Mucosa of stomach (tissue), 1 donor: ENCODE results near the gene IL4R.

Source experiments
- H3K27me3 ChIP-seq: one replicate; pipeline ENCODE4 v1.7.0; 2013; ENCODE audit warnings: mild to moderate bottlenecking, low read length; ENCODE audit not compliant: control insufficient read depth, insufficient read depth
- H3K36me3 ChIP-seq: one replicate; pipeline ENCODE4 v1.7.0; 2013; ENCODE audit warnings: low read length; ENCODE audit not compliant: control insufficient read depth, insufficient read depth
- H3K4me1 ChIP-seq: one replicate; pipeline ENCODE4 v1.7.0; 2013; ENCODE audit warnings: mild to moderate bottlenecking, low read length; ENCODE audit not compliant: control insufficient read depth, insufficient read depth
- H3K4me3 ChIP-seq: one replicate; pipeline ENCODE4 v1.7.0; 2013; ENCODE audit warnings: low read length
- H3K9ac ChIP-seq: one replicate; pipeline ENCODE4 v1.7.0; 2013; ENCODE audit warnings: mild to moderate bottlenecking, low read length, moderate library complexity
- H3K9me3 ChIP-seq: one replicate; pipeline ENCODE4 v1.7.0; 2013; ENCODE audit warnings: mild to moderate bottlenecking, low read length, moderate library complexity; ENCODE audit not compliant: control insufficient read depth
- donor health status: Pancreatic carcinoma.

The IL4R gene

GRCh38 chr16:27311448-27311830 lies 2.3 kb upstream of the IL4R start:
- Histone ChIP-seq H3K4me1 (peaks cover 23% of the 10 kb centered on the region), H3K9me3 (no peaks in the 10 kb centered on the region), H3K27me3 (no peaks in the 10 kb centered on the region), H3K9ac (no peak overlapping the region), H3K36me3 (no peaks in the 10 kb centered on the region), H3K4me3 (no peak overlapping the region)

GRCh38 chr16:27311897-27312303 lies 1.9 kb upstream of the IL4R start:
- H3K4me1 ChIP-seq: peaks cover 25% of the 10 kb centered on the region
- H3K36me3 ChIP-seq: no peaks in the 10 kb centered on the region
- no peak overlapping the region for H3K9ac ChIP-seq
- H3K4me3 ChIP-seq: no peak overlapping the region
- no peaks in the 10 kb centered on the region for H3K27me3 ChIP-seq
- H3K9me3 ChIP-seq: no peaks in the 10 kb centered on the region

GRCh38 chr16:27312580-27313421 lies 973 bp upstream of the IL4R start:
- Histone ChIP-seq H3K27me3 (no peaks in the 10 kb centered on the region), H3K9me3 (no peaks in the 10 kb centered on the region), H3K4me3 (peak overlapping the region; percentile 40), H3K36me3 (no peaks in the 10 kb centered on the region), H3K9ac (peak overlapping the region; percentile 91), H3K4me1 (peaks cover 34% of the 10 kb centered on the region)

- H3K4me1 ChIP-seq: peaks cover 46% of the 10 kb centered on the region
- H3K4me3 ChIP-seq: peak overlapping the region; percentile 82
- no peaks in the 10 kb centered on the region for H3K27me3 ChIP-seq
Measured at GRCh38 chr16:27314161-27314723, 468 bp downstream of the IL4R start.

GRCh38 chr16:27314986-27315332 lies 1.2 kb downstream of the IL4R start:
- Histone ChIP-seq H3K27me3 (no peaks in the 10 kb centered on the region), H3K4me3 (peak overlapping the region; percentile 52), H3K36me3 (no peaks in the 10 kb centered on the region), H3K9ac (peak overlapping the region; percentile 91), H3K4me1 (peaks cover 50% of the 10 kb centered on the region), H3K9me3 (no peaks in the 10 kb centered on the region)

More at GRCh38 chr16:27314161-27314723, 468 bp downstream of the IL4R start:
- H3K36me3 ChIP-seq: no peaks in the 10 kb centered on the region
- no peaks in the 10 kb centered on the region for H3K9me3 ChIP-seq
- peak overlapping the region; percentile 91 for H3K9ac ChIP-seq

- Histone ChIP-seq H3K9me3 (no peaks in the 10 kb centered on the region), H3K36me3 (no peaks in the 10 kb centered on the region), H3K9ac (peak overlapping the region; percentile 91), H3K27me3 (no peaks in the 10 kb centered on the region), H3K4me1 (peaks cover 52% of the 10 kb centered on the region), H3K4me3 (peak overlapping the region; percentile 52)
Measured at GRCh38 chr16:27315333-27316037, 1.7 kb downstream of the IL4R start.

- H3K9ac ChIP-seq: no peak overlapping the region
- no peaks in the 10 kb centered on the region for H3K36me3 ChIP-seq
- no peaks in the 10 kb centered on the region for H3K9me3 ChIP-seq
- no peak overlapping the region for H3K4me3 ChIP-seq
- peaks cover 59% of the 10 kb centered on the region for H3K4me1 ChIP-seq
- H3K27me3 ChIP-seq: no peaks in the 10 kb centered on the region
Measured at GRCh38 chr16:27316038-27316680, 2.4 kb downstream of the IL4R start.

- H3K4me1 ChIP-seq: peaks cover 70% of the 10 kb centered on the region
- H3K4me3 ChIP-seq: no peak overlapping the region
- H3K27me3 ChIP-seq: no peaks in the 10 kb centered on the region
- H3K9me3 ChIP-seq: no peaks in the 10 kb centered on the region
- no peak overlapping the region for H3K9ac ChIP-seq
- no peaks in the 10 kb centered on the region for H3K36me3 ChIP-seq
Measured at GRCh38 chr16:27317320-27317719, 3.5 kb downstream of the IL4R start.

GRCh38 chr16:27317738-27318391 lies 4.1 kb downstream of the IL4R start:
- H3K9me3 ChIP-seq: no peaks in the 10 kb centered on the region
- H3K36me3 ChIP-seq: no peaks in the 10 kb centered on the region
- H3K27me3 ChIP-seq: no peaks in the 10 kb centered on the region
- no peak overlapping the region for H3K4me3 ChIP-seq
- no peak overlapping the region for H3K9ac ChIP-seq
- H3K4me1 ChIP-seq: peaks cover 73% of the 10 kb centered on the region

- Histone ChIP-seq H3K4me3 (no peak overlapping the region), H3K9ac (peak overlapping the region; percentile 13), H3K27me3 (no peaks in the 10 kb centered on the region), H3K4me1 (peaks cover 76% of the 10 kb centered on the region), H3K9me3 (no peaks in the 10 kb centered on the region), H3K36me3 (no peaks in the 10 kb centered on the region)
Measured at GRCh38 chr16:27318392-27319256, 4.8 kb downstream of the IL4R start.
